Transverse colon (tissue), 3 donors: Measurements from ENCODE around the gene LSAMP.

Source experiments
- CTCF ChIP-seq, 5 experiments: fragments of 200-600 bp in 3 of 5; fragments of 450-650 bp in 2 of 5; sonication (generic) in 3 of 5; IDR thresholded peaks; 1 replicate in 2 of 5; 2 replicates in 3 of 5; pipeline ENCODE4 v1.5.1; 2016 to 2017; ENCODE audit warnings: antibody characterized with exemption in 5 of 5, inconsistent platforms in 3 of 5, mild to moderate bottlenecking in 2 of 5, moderate library complexity in 1 of 5
- POLR2A ChIP-seq: fragments of 450-650 bp; IDR thresholded peaks from one replicate; pipeline ENCODE4 v1.6.1; 2016; ENCODE audit warnings: antibody characterized with exemption, mild to moderate bottlenecking, moderate library complexity

- TF ChIP-seq POLR2A = no peak
- TF ChIP-seq CTCF (IDR thresholded peaks at IDR 0.05) = no peak
Measured at GRCh38 chr3:115862849-115863248, 582.4 kb downstream of the LSAMP start.
